NCI-H187 (cell line): ENCODE results near the gene BCL7A.
"Not testable (repeated sequence)": the region's sequence is repeated elsewhere in the genome, so short reads cannot be mapped to it uniquely, and the experiment has no call there.

Source experiments
- DNase-seq, 2 experiments: peaks; one replicate each; lab custom pipeline; 2025; lab: John Stamatoyannopoulos, UW

Gene BCL7A

GRCh38 chr12:122021822-122022392, at the start of gene BCL7A:
TSS of gene BCL7A (plus strand) at chr12:122021884. CDS start at chr12:122022092, 208 bp downstream.
- peak; percentile 45 to 62 for DNase-seq

GRCh38 chr12:121974026-121974985, 47.4 kb upstream of the BCL7A start:
- no peak for DNase-seq

- no peak for DNase-seq
Measured at GRCh38 chr12:121975021-121975420, 46.7 kb upstream of the BCL7A start.

GRCh38 chr12:121976950-121977349, 44.7 kb upstream of the BCL7A start:
- no peak for DNase-seq

- no peak for DNase-seq
Measured at GRCh38 chr12:121980191-121980891, 41.3 kb upstream of the BCL7A start.

GRCh38 chr12:121980892-121981272, 40.8 kb upstream of the BCL7A start:
- DNase-seq, result no peak

GRCh38 chr12:121981456-121981855, 40.2 kb upstream of the BCL7A start:
- no peak for DNase-seq

- no peak for DNase-seq
Measured at GRCh38 chr12:121982950-121983349, 38.7 kb upstream of the BCL7A start.

GRCh38 chr12:121983536-121984210, 38.0 kb upstream of the BCL7A start:
- DNase-seq, result no peak

GRCh38 chr12:121986489-121987245, 35.0 kb upstream of the BCL7A start:
- DNase-seq, result no peak

GRCh38 chr12:121988519-121988918, 33.2 kb upstream of the BCL7A start:
- DNase-seq, result not testable (repeated sequence)

GRCh38 chr12:121989276-121990113, 32.2 kb upstream of the BCL7A start:
- no peak for DNase-seq

- no peak for DNase-seq
Measured at GRCh38 chr12:121990114-121990647, 31.5 kb upstream of the BCL7A start.

GRCh38 chr12:121990692-121991603, 30.7 kb upstream of the BCL7A start:
- DNase-seq, result no peak

- DNase-seq, result no peak
Measured at GRCh38 chr12:121992059-121992879, 29.4 kb upstream of the BCL7A start.

- DNase-seq, result no peak
Measured at GRCh38 chr12:121996050-121996944, 25.4 kb upstream of the BCL7A start.

GRCh38 chr12:121996945-121997612, 24.6 kb upstream of the BCL7A start:
- no peak for DNase-seq
